Measurements from ENCODE around the gene ABHD11.

DNA sequence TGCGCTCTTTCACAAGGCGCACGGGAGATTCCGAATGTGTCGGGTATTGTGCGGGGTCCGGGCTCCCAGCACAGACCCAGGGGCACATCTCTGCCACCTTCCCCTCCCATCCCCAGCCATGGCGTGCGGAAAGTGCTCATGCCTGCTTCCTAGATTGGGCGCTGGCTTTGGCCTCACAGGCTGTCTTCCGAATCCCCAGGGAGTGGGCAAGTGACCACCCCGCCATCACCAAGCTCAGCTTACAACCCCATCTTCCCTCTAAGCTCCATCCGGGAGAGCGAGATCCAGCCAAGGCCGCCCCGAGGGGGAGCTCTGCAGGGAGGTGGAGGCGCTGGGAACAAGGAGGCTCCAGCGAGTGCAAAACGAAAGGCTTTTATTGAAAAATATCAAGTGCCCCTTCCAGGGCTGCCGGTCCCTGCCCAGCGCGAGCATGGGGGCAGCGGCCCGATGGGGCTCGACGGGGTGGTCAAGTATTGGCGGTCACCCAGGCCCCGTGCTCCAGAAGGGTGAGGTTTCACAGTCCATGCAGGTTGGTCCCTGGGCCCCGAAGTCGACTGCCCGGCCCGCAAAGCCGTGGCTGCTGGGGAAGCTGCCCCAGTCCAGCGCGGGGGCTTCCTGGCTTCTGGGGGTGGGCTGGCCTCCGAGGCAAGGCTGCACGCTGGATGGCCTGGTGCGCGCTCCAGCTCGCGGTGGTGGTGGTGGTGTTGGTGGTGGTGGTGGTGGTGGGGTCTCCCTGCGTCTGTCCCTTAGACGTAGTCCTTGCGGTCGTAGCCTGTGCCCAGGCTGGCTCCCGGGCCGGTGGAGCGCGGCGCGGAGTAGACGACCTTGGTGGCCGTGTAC is 30.3 kb upstream of the ABHD11 start:
- TF ChIP-seq POLR2AphosphoS5 (IDR thresholded peaks at IDR 0.05; ENCODE audit: low read depth, low read length) (no peak), SPI1 (IDR thresholded peaks at IDR 0.05; ENCODE audit: low read depth, low read length) (no peak)

Data from GM12891 (cell line).